GM18505 (cell line): Measurements from ENCODE around the gene CASZ1.

ENCODE experiments used
- ATAC-seq: cut with Tn5 transposase; IDR thresholded peaks from one replicate; pipeline ENCODE4 v1.9.1; 2021; ENCODE audit not compliant: unreplicated experiment
- POLR2A ChIP-seq: IDR thresholded peaks from 4 replicates; pipeline ENCODE4 v1.6.1; 2011; ENCODE audit warnings: borderline replicate concordance; ENCODE audit not compliant: insufficient read depth, insufficient read length; ENCODE audit errors: extremely low read depth

The CASZ1 gene

GRCh38 chr1:10612436-10613160, 183.8 kb downstream of the CASZ1 start:
- ATAC-seq: no peak
- no peak for TF ChIP-seq POLR2A

- no peak for TF ChIP-seq POLR2A
- ATAC-seq: no peak
These were observed 185.4 kb downstream of the CASZ1 start for GRCh38 chr1:10610901-10611600.

GRCh38 chr1:10608690-10609089, 187.8 kb downstream of the CASZ1 start:
- no peak for ATAC-seq
- TF ChIP-seq POLR2A: no peak

GRCh38 chr1:10607228-10607627, 189.2 kb downstream of the CASZ1 start:
- no peak for ATAC-seq
- TF ChIP-seq POLR2A: no peak

- no peak for TF ChIP-seq POLR2A
These were observed 190.4 kb downstream of the CASZ1 start for GRCh38 chr1:10606064-10606463.

GRCh38 chr1:10604966-10605365, 191.5 kb downstream of the CASZ1 start:
- TF ChIP-seq POLR2A: no peak
- ATAC-seq: no peak

More at GRCh38 chr1:10606064-10606463, 190.4 kb downstream of the CASZ1 start:
- ATAC-seq: no peak

GRCh38 chr1:10602936-10603335, 193.5 kb downstream of the CASZ1 start:
- no peak for ATAC-seq
- TF ChIP-seq POLR2A: no peak

GRCh38 chr1:10601342-10602070, 194.9 kb downstream of the CASZ1 start:
- no peak for ATAC-seq
- no peak for TF ChIP-seq POLR2A

- no peak for TF ChIP-seq POLR2A
- no peak for ATAC-seq
These were observed 197.1 kb downstream of the CASZ1 start for GRCh38 chr1:10599194-10599861.

- TF ChIP-seq POLR2A: no peak
- ATAC-seq: no peak
These were observed 198.1 kb downstream of the CASZ1 start for GRCh38 chr1:10598389-10598702.

GRCh38 chr1:10597492-10598388, 198.7 kb downstream of the CASZ1 start:
- no peak for ATAC-seq
- no peak for TF ChIP-seq POLR2A

GRCh38 chr1:10596780-10597179, 199.7 kb downstream of the CASZ1 start:
- TF ChIP-seq POLR2A: no peak
- no peak for ATAC-seq
